LNCaP clone FGC (cell line): ENCODE data around the gene ELFN2.
A peak's percentile ranks its signal among the peaks of the same experiment; 100 is the strongest.

ENCODE experiments used
- DNase-seq: peaks from one replicate; pipeline ENCODE4 v3.0.0-alpha.2; 2011; ENCODE audit warnings: low read depth
- H3K4me3 ChIP-seq: 2 replicates; pipeline ENCODE4 v1.5.1; 2011; ENCODE audit warnings: mild to moderate bottlenecking, low read depth, low read length, control low read depth
- TF ChIP-seq, protein P1 (sequence below): IDR thresholded peaks from 2 replicates; pipeline ENCODE4 v1.5.1; 2012; ENCODE audit warnings: mild to moderate bottlenecking; ENCODE audit not compliant: control insufficient read depth, insufficient read depth; ENCODE audit errors: extremely low read depth

ELFN2 gene, protein sequence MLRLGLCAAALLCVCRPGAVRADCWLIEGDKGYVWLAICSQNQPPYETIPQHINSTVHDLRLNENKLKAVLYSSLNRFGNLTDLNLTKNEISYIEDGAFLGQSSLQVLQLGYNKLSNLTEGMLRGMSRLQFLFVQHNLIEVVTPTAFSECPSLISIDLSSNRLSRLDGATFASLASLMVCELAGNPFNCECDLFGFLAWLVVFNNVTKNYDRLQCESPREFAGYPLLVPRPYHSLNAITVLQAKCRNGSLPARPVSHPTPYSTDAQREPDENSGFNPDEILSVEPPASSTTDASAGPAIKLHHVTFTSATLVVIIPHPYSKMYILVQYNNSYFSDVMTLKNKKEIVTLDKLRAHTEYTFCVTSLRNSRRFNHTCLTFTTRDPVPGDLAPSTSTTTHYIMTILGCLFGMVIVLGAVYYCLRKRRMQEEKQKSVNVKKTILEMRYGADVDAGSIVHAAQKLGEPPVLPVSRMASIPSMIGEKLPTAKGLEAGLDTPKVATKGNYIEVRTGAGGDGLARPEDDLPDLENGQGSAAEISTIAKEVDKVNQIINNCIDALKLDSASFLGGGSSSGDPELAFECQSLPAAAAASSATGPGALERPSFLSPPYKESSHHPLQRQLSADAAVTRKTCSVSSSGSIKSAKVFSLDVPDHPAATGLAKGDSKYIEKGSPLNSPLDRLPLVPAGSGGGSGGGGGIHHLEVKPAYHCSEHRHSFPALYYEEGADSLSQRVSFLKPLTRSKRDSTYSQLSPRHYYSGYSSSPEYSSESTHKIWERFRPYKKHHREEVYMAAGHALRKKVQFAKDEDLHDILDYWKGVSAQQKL

DNA sequence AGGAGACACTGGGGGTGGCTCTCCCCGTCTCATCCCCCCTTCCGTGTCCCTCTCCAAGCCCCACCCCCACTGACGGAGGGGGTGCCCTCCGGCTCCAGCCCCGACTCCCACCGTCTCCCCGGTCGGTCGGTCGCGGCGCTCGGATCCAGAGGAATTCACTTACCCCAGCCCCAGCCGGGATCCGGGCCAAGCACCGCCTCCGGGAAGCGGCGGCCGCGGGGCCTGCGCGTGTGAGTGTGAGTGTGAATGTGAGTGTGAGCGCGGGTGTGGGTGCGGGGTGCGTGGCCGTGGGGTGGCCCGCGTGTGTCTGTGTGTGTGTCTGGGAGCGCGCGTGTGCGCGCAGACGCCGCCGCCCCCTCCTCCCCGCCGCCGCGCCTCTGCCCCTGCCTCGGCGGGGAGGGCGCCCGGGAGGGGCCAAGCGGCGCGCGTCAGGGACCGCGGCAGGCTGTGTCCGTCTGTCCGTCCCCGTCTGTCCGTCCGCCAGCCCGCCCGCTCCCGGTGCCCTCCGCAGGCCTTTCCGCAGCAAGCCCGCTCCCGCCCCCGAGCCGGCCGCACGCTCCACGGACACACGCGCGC lies at the start of gene ELFN2:
TSS of gene ELFN2 (minus strand) at position 345 of the 576 bp plus-strand sequence. CDS start 51,945 bp downstream, outside the sequence.
- no peak for DNase-seq
- TF ChIP-seq, protein P1, sequence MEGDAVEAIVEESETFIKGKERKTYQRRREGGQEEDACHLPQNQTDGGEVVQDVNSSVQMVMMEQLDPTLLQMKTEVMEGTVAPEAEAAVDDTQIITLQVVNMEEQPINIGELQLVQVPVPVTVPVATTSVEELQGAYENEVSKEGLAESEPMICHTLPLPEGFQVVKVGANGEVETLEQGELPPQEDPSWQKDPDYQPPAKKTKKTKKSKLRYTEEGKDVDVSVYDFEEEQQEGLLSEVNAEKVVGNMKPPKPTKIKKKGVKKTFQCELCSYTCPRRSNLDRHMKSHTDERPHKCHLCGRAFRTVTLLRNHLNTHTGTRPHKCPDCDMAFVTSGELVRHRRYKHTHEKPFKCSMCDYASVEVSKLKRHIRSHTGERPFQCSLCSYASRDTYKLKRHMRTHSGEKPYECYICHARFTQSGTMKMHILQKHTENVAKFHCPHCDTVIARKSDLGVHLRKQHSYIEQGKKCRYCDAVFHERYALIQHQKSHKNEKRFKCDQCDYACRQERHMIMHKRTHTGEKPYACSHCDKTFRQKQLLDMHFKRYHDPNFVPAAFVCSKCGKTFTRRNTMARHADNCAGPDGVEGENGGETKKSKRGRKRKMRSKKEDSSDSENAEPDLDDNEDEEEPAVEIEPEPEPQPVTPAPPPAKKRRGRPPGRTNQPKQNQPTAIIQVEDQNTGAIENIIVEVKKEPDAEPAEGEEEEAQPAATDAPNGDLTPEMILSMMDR: no peak
- H3K4me3 ChIP-seq: peak within 1 kb of the TSS; percentile 53

DNA sequence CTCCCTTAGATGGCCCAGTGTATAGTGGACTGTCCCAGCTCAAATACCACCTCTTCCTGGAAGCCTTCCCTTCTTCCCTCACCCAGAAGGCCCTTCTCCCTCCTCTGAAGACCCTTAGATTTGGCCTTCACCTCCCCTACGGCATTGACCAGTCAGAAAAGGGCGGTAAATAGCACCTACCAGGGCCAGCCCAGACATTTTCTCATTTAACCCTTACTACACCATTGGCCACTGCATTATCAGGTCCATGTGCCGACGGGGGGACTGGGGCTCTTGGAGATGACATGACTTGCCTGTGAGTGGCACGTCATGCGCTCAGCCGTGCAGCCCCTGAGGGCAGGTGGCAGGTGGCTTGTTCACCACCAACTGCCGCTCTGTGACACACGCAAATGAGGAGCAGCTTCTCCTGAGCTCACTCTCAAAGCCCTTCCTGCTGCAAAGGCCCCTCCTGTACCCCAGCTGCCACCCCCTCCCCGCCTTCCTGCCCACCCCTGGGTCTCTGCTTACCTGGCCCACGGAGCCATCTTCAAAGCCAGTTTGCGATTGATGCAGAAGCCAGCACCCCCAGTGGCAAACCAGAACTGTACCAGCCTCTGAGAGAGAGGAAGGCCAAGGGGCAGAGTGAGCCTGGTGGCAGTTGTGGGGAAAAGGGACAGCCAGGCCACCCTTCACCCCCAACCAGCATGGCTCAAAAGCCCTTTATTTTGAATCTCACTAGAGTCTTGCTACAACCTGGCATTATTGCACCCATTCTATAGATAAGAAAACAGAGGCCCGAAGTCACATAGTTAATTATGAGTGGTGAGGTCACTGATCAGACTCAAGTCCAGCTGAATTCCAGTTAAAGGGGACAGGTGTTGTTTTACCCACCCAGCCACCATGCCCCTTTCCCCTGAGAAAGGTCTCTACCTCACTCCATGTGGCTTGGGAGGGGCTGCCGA lies 49.4 kb upstream of the ELFN2 start:
- no peak for DNase-seq
- no peak overlapping the region for H3K4me3 ChIP-seq
- TF ChIP-seq, protein P1: no peak

DNA sequence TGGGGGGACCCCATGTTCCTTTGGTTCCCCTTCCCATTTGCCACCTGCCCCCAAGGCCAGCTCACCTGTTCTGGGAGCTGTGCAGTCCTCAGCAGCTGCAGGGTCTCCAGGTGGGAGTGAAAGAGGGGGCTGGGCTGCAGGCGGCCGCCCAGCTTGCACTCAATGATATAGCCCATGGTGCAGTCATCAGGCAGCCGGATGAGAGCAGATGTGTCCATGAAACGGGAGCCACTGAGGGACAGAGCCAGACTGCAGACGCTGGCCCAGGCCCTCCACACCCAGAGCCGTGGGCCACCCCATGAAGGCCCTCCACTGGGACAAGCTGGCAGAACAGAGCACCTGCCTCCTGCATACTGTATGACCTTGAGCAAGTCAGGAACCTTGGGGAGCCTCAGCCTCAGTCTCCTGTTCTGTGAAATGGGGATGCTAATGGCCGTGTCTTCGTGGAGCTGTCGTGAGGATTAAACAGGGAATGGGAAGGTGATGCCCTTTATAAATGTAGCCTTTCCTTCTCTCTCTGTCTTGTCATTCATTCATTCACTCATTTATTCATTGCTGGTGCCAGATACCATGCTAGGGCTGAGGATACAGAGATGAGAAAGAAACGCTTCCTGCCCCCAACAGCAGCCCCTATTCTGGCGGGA lies 47.3 kb upstream of the ELFN2 start:
- no peak for DNase-seq
- no peak overlapping the region for H3K4me3 ChIP-seq
- TF ChIP-seq, protein P1: no peak

DNA sequence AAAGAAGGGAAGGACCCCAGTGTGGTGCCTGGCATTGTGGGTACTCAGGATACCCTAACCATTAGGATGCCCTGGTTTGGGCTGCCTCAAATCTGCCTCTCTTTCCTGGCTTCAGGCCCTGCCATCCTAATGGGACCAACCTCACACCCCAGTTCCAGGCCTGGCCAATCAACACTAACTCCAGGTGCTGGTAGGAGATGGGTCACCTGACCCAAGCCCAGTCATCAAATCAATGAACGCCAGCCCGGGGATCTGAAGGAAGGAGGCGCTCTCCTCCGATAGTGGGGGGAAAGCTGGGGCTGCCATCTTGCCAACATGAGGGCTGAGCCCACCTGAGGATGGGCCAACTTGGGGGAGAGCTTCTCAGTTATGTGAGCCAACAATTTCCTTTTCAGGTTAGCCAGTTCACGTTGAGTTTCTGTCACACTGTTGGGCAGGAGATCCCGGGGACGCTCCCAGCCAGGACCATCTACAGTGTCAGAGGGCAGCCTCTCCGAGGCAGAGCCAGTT lies 46.2 kb upstream of the ELFN2 start:
- no peak overlapping the region for H3K4me3 ChIP-seq
- TF ChIP-seq, protein P1: no peak
- no peak for DNase-seq

DNA sequence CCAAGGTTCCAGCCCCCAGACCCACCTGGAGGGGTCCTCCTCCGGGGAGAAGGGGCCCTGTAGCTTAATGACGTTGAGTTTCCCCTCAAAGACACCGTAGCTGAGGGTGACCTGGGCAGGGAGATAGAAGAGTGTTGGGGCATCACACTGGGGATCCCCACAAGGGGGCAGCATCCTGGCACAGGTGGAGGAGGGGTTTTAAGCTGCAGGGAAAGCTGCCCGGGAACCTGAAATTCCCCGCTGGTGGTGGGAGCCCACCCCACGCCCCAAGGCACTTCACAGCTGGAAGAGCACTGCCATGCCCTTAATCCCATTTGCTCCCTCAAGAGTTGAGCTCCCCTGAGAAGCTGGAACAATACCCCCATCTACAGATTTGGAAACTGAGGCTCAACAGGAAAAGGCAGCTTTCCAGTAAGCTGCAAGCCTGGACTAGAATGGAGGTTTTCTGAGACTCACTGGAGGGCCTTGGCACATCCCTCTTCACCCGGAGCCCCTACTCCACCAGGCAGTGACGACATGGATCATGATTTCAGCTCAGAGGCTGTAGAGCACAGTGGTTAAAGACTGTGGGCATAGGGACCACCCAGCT lies 45.2 kb upstream of the ELFN2 start:
- no peak for DNase-seq

More for the DNA sequence above, 45.2 kb upstream of the ELFN2 start:
- no peak overlapping the region for H3K4me3 ChIP-seq
- TF ChIP-seq, protein P1: peak; percentile 47
